ENCODE data around the gene RPS6KA5.

Gene RPS6KA5

GRCh38 chr14:91048265-91048664 lies 12.2 kb downstream of the RPS6KA5 start:
- no peak for TF ChIP-seq CTCF (conservative IDR thresholded peaks at IDR 0.05)
- H3K27ac ChIP-seq = no peak overlapping the region

- no peak for TF ChIP-seq CTCF (conservative IDR thresholded peaks at IDR 0.05)
- H3K27ac ChIP-seq = no peak overlapping the region
These were observed 13.2 kb downstream of the RPS6KA5 start for GRCh38 chr14:91047174-91047753.

- no peak overlapping the region for H3K27ac ChIP-seq
- no peak for TF ChIP-seq CTCF (conservative IDR thresholded peaks at IDR 0.05)
These were observed 13.9 kb downstream of the RPS6KA5 start for GRCh38 chr14:91046488-91047072.

- H3K27ac ChIP-seq = no peak overlapping the region; the same call in 1 of the 2 replicates
- TF ChIP-seq CTCF (conservative IDR thresholded peaks at IDR 0.05) = no peak
These were observed 19.0 kb downstream of the RPS6KA5 start for GRCh38 chr14:91041450-91041849.

- no peak for TF ChIP-seq CTCF (conservative IDR thresholded peaks at IDR 0.05)
- H3K27ac ChIP-seq = no peak overlapping the region
These were observed 19.9 kb downstream of the RPS6KA5 start for GRCh38 chr14:91040545-91040944.

GRCh38 chr14:91038439-91038838 lies 22.0 kb downstream of the RPS6KA5 start:
- TF ChIP-seq CTCF (conservative IDR thresholded peaks at IDR 0.05) = no peak
- no peak overlapping the region for H3K27ac ChIP-seq

GRCh38 chr14:91036741-91037469 lies 23.5 kb downstream of the RPS6KA5 start:
- no peak overlapping the region for H3K27ac ChIP-seq
- no peak for TF ChIP-seq CTCF (conservative IDR thresholded peaks at IDR 0.05)

Data from VCaP (cell line).